SU-DHL-6 (cell line): ENCODE data around the gene TMEM182.

Source experiments
- H2AFZ ChIP-seq: fragments of 200-600 bp; sonication (generic); 2 replicates; pipeline ENCODE4 v1.6.1; 2014; ENCODE audit warnings: low read depth, mild to moderate bottlenecking, moderate library complexity, mixed read lengths, antibody characterized with exemption, low read length; ENCODE audit not compliant: severe bottlenecking
- H3F3A ChIP-seq: fragments of 200-600 bp; shearing (Covaris generic); 2 replicates; pipeline ENCODE4 v1.6.0; 2016; ENCODE audit warnings: antibody characterized with exemption, mild to moderate bottlenecking; ENCODE audit not compliant: insufficient read depth
- H3K27ac ChIP-seq: fragments of 200-600 bp; sonication (generic); 2 replicates; pipeline ENCODE4 v1.5.1; 2016; ENCODE audit warnings: low read depth, mild to moderate bottlenecking, low read length, moderate library complexity, mixed read lengths
- H3K27me3 ChIP-seq: fragments of 200-600 bp; sonication (generic), shearing (Covaris generic); 2 replicates; pipeline ENCODE4 v1.6.0; 2014; ENCODE audit warnings: mild to moderate bottlenecking, low read length
- H3K36me3 ChIP-seq: fragments of 200-600 bp; sonication (generic); 2 replicates; pipeline ENCODE4 v1.6.1; 2014; ENCODE audit warnings: mild to moderate bottlenecking, low read length, mixed read lengths
- H3K4me2 ChIP-seq: fragments of 300-600, 200-600 bp; shearing (Covaris generic), sonication (generic); 2 replicates; pipeline ENCODE4 v1.6.0; 2014; ENCODE audit warnings: low read length, low read depth, mild to moderate bottlenecking; ENCODE audit not compliant: poor library complexity, severe bottlenecking
- H3K4me3 ChIP-seq: fragments of 200-600 bp; sonication (generic); 2 replicates; pipeline ENCODE4 v1.5.1; 2014; ENCODE audit warnings: antibody characterized with exemption, low read length, mild to moderate bottlenecking, mixed read lengths; ENCODE audit not compliant: insufficient read depth, poor library complexity, severe bottlenecking
- H3K79me2 ChIP-seq: fragments of 200-600 bp; sonication (generic); 2 replicates; pipeline ENCODE4 v1.6.1; 2014; ENCODE audit warnings: mild to moderate bottlenecking, low read length, moderate library complexity; ENCODE audit not compliant: insufficient read depth
- H3K9ac ChIP-seq: fragments of 200-600 bp; sonication (generic); 2 replicates; pipeline ENCODE4 v1.7.0; 2014; ENCODE audit warnings: mild to moderate bottlenecking, low read length
- H3K9me2 ChIP-seq: fragments of 200-600 bp; sonication (generic); replicated peaks from 2 replicates; pipeline ENCODE4 v1.6.1; 2014; ENCODE audit warnings: low read length; ENCODE audit not compliant: insufficient read depth
- H3K9me3 ChIP-seq: fragments of 200-600 bp; sonication (generic); 2 replicates; pipeline ENCODE4 v1.6.1; 2014; ENCODE audit warnings: low read length, mixed read lengths; ENCODE audit not compliant: insufficient read depth
- H4K20me1 ChIP-seq: fragments of 200-600 bp; sonication (generic); 2 replicates; pipeline ENCODE4 v1.6.1; 2014; ENCODE audit warnings: low read depth, mild to moderate bottlenecking, antibody characterized with exemption, low read length, moderate library complexity, mixed read lengths
- EZH2phosphoT487 ChIP-seq: fragments of 200-600 bp; sonication (generic), shearing (Covaris generic); conservative IDR thresholded peaks from 2 replicates; pipeline ENCODE4 v1.6.1; 2018; ENCODE audit warnings: mild to moderate bottlenecking, antibody characterized with exemption, low read length, moderate library complexity, mixed read lengths
- TF ChIP-seq, protein P1 (sequence below): fragments of 200-600 bp; sonication (generic); IDR thresholded peaks from one replicate; pipeline ENCODE4 v1.5.1; 2017; ENCODE audit warnings: antibody characterized with exemption, mild to moderate bottlenecking, low read length, moderate library complexity; ENCODE audit not compliant: insufficient read depth, poor library complexity, severe bottlenecking

TMEM182 gene

GRCh38 chr2:102801098-102801718 is 39.4 kb downstream of the TMEM182 start:
- TF ChIP-seq, protein P1, sequence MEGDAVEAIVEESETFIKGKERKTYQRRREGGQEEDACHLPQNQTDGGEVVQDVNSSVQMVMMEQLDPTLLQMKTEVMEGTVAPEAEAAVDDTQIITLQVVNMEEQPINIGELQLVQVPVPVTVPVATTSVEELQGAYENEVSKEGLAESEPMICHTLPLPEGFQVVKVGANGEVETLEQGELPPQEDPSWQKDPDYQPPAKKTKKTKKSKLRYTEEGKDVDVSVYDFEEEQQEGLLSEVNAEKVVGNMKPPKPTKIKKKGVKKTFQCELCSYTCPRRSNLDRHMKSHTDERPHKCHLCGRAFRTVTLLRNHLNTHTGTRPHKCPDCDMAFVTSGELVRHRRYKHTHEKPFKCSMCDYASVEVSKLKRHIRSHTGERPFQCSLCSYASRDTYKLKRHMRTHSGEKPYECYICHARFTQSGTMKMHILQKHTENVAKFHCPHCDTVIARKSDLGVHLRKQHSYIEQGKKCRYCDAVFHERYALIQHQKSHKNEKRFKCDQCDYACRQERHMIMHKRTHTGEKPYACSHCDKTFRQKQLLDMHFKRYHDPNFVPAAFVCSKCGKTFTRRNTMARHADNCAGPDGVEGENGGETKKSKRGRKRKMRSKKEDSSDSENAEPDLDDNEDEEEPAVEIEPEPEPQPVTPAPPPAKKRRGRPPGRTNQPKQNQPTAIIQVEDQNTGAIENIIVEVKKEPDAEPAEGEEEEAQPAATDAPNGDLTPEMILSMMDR, result no peak
- no peak for TF ChIP-seq EZH2phosphoT487
- no peaks in the 10 kb centered on the region for H3K9me2 ChIP-seq
- no peaks in the 10 kb centered on the region for H4K20me1 ChIP-seq
- H3K27ac ChIP-seq, result no peak overlapping the region
- no peaks in the 10 kb centered on the region for H3K27me3 ChIP-seq
- H3K9ac ChIP-seq, result no peak overlapping the region
- peaks cover 23% of the 10 kb centered on the region for H3K36me3 ChIP-seq
- no peaks in the 10 kb centered on the region for H3F3A ChIP-seq
- no peak overlapping the region for H3K4me3 ChIP-seq
- no peaks in the 10 kb centered on the region for H3K79me2 ChIP-seq
- H3K9me3 ChIP-seq, result peaks cover 11% of the 10 kb centered on the region; the same call in 1 of the 2 replicates
- H2AFZ ChIP-seq, result no peak overlapping the region
- H3K4me2 ChIP-seq, result no peak overlapping the region

GRCh38 chr2:102801858-102802699 is 40.2 kb downstream of the TMEM182 start:
- H3K9me3 ChIP-seq, result peaks cover 11% of the 10 kb centered on the region; the same call in 1 of the 2 replicates

DNA sequence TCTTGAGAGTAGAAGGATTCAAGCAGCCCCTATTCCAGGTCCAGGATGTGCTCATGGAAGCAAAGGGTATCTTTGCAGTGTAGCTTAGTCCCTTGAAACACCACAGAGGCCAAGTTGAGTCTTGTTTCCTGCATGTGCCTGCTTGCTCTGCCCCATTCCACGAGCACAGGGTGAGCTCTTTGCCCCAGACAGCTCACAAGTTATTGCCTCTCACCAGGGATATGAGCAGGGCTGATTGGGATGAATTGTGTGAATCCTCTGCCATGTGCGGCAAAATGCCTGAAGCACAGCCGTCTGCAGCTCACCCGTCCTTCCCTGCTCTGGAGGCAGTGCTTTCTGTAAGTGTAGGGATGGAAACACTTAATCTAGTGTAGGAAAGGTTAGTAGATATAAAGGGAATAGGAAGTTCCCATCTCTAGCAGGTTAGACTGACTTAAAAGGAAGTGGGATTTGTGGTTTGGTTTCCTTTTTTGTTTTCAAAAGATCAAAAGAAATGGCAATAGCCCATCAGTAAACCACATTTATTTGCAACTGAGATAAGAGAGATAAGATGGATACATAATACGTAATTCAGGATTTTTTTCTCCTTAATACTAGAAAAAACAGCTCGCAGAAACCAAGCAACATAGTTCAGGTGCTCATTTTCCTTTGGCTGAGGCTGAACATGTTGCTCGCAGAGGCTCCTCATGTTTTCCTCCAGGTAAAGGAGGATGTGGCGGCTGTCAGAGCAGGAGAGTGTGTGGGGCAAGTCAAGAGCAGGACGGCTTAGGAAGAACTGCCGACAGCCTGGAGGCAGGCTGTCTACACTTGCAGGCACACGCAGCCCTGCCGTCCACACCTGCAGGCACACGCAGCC is 41.4 kb downstream of the TMEM182 start:
- Histone ChIP-seq H3K27me3 (no peaks in the 10 kb centered on the region), H3K4me3 (no peak overlapping the region), H3K27ac (no peak overlapping the region), H3K79me2 (no peaks in the 10 kb centered on the region), H3K9ac (no peak overlapping the region), H4K20me1 (no peaks in the 10 kb centered on the region), H2AFZ (no peak overlapping the region), H3K9me2 (no peaks in the 10 kb centered on the region), H3K9me3 (peaks cover 11% of the 10 kb centered on the region; the same call in 1 of the 2 replicates), H3F3A (no peaks in the 10 kb centered on the region), H3K4me2 (no peak overlapping the region), H3K36me3 (peaks cover 23% of the 10 kb centered on the region)
- TF ChIP-seq, protein P1, result no peak
- TF ChIP-seq EZH2phosphoT487, result no peak

More at GRCh38 chr2:102801858-102802699, 40.2 kb downstream of the TMEM182 start:
- H3K4me3 ChIP-seq, result no peak overlapping the region
- TF ChIP-seq, protein P1, result no peak
- TF ChIP-seq EZH2phosphoT487, result no peak
- no peaks in the 10 kb centered on the region for H4K20me1 ChIP-seq
- no peaks in the 10 kb centered on the region for H3K27me3 ChIP-seq
- no peak overlapping the region for H3K4me2 ChIP-seq
- H3K36me3 ChIP-seq, result peaks cover 23% of the 10 kb centered on the region
- H3K79me2 ChIP-seq, result no peaks in the 10 kb centered on the region
- no peak overlapping the region for H3K27ac ChIP-seq
- H3F3A ChIP-seq, result no peaks in the 10 kb centered on the region
- no peaks in the 10 kb centered on the region for H3K9me2 ChIP-seq
- no peak overlapping the region for H2AFZ ChIP-seq
- no peak overlapping the region for H3K9ac ChIP-seq
